OCI-LY1 (cell line): ENCODE results near the gene MUC6.

ENCODE experiments used
- H2AFZ ChIP-seq: fragments of 200-600 bp; sonication (generic), shearing (Covaris generic); 2 replicates; pipeline ENCODE4 v1.6.0; 2014; ENCODE audit warnings: antibody characterized with exemption, mild to moderate bottlenecking, low read length
- H3F3A ChIP-seq: fragments of 200-600 bp; sonication (generic), shearing (Covaris generic); 2 replicates; pipeline ENCODE4 v1.6.0; 2014; ENCODE audit warnings: mild to moderate bottlenecking, antibody characterized with exemption, low read length, moderate library complexity; ENCODE audit not compliant: insufficient read depth
- H3K27ac ChIP-seq: fragments of 200-600 bp; sonication (generic); 2 replicates; pipeline ENCODE4 v1.5.1; 2014; ENCODE audit warnings: low read length, mixed run types, mild to moderate bottlenecking, low read depth; ENCODE audit not compliant: poor library complexity, severe bottlenecking
- H3K27me3 ChIP-seq: fragments of 200-600 bp; sonication (generic); 2 replicates; pipeline ENCODE4 v1.6.0; 2014; ENCODE audit warnings: antibody characterized with exemption, mild to moderate bottlenecking, low read length, moderate library complexity; ENCODE audit not compliant: insufficient read depth
- H3K36me3 ChIP-seq: fragments of 200-600 bp; sonication (generic); 2 replicates; pipeline ENCODE4 v1.6.1; 2014; ENCODE audit warnings: mild to moderate bottlenecking, antibody characterized with exemption, low read length, moderate library complexity, mixed read lengths; ENCODE audit not compliant: insufficient read depth
- H3K4me1 ChIP-seq: fragments of 200-600 bp; sonication (generic); 2 replicates; pipeline ENCODE4 v1.5.1; 2014; ENCODE audit warnings: mild to moderate bottlenecking, low read length, moderate library complexity; ENCODE audit not compliant: insufficient read depth, severe bottlenecking
- H3K4me2 ChIP-seq: fragments of 200-600 bp; sonication (generic), shearing (Covaris generic); 2 replicates; pipeline ENCODE4 v1.6.1; 2014; ENCODE audit warnings: low read length
- H3K4me3 ChIP-seq: fragments of 200-600 bp; sonication (generic); 2 replicates; pipeline ENCODE4 v1.5.1; 2014; ENCODE audit warnings: low read length, low read depth, mild to moderate bottlenecking, mixed read lengths; ENCODE audit not compliant: poor library complexity, severe bottlenecking
- H3K79me2 ChIP-seq: fragments of 200-600 bp; shearing (Covaris generic); 2 replicates; pipeline ENCODE4 v1.6.1; 2016; ENCODE audit warnings: mixed run types, low read length, mixed read lengths; ENCODE audit not compliant: insufficient read depth
- H3K9ac ChIP-seq: fragments of 200-600 bp; sonication (generic), shearing (Covaris generic); 2 replicates; pipeline ENCODE4 v1.6.1; 2014; ENCODE audit warnings: mild to moderate bottlenecking, low read length, mixed read lengths
- H3K9me2 ChIP-seq: fragments of 200-600 bp; sonication (generic), shearing (Covaris generic); 2 replicates; pipeline ENCODE4 v1.6.1; 2014; ENCODE audit warnings: low read depth, mild to moderate bottlenecking, low read length, mixed read lengths
- H3K9me3 ChIP-seq: fragments of 200-600 bp; shearing (Covaris generic); 2 replicates; pipeline ENCODE4 v1.6.1; 2014; ENCODE audit warnings: low read length, mixed read lengths
- H4K20me1 ChIP-seq: fragments of 200-600 bp; sonication (generic), shearing (Covaris generic); 2 replicates; pipeline ENCODE4 v1.6.0; 2016; ENCODE audit warnings: mild to moderate bottlenecking, low read length; ENCODE audit not compliant: insufficient read depth
- CTCF ChIP-seq: fragments of 200-600 bp; sonication (generic), shearing (Covaris generic); IDR thresholded peaks from 2 replicates; pipeline ENCODE4 v1.5.1; 2017; ENCODE audit warnings: mild to moderate bottlenecking, antibody characterized with exemption, low read length, moderate library complexity, mixed read lengths
- EZH2 ChIP-seq: fragments of 200-600 bp; sonication (generic), shearing (Covaris generic); IDR thresholded peaks from 2 replicates; pipeline ENCODE4 v1.8.0; 2017; ENCODE audit warnings: borderline replicate concordance, mixed run types, mild to moderate bottlenecking, antibody characterized with exemption, low read length, moderate library complexity, mixed read lengths

Gene MUC6

GRCh38 chr11:1030086-1030485, 6.4 kb downstream of the MUC6 start:
- no peak overlapping the region for H3K27ac ChIP-seq
- no peak overlapping the region for H3K9ac ChIP-seq
- H3K79me2 ChIP-seq: no peaks in the 10 kb centered on the region
- no peaks in the 10 kb centered on the region for H3F3A ChIP-seq
- H3K9me3 ChIP-seq: no peaks in the 10 kb centered on the region
- no peak for TF ChIP-seq EZH2
- TF ChIP-seq CTCF: no peak
- no peaks in the 10 kb centered on the region for H3K9me2 ChIP-seq
- no peaks in the 10 kb centered on the region for H3K36me3 ChIP-seq
- no peaks in the 10 kb centered on the region for H4K20me1 ChIP-seq
- H3K4me1 ChIP-seq: no peaks in the 10 kb centered on the region
- H3K4me3 ChIP-seq: no peak overlapping the region
- H3K27me3 ChIP-seq: no peaks in the 10 kb centered on the region
- no peak overlapping the region for H3K4me2 ChIP-seq
- no peak overlapping the region for H2AFZ ChIP-seq

GRCh38 chr11:1029654-1030053, 6.9 kb downstream of the MUC6 start:
- Histone ChIP-seq H4K20me1 (no peaks in the 10 kb centered on the region), H3K4me2 (no peak overlapping the region), H2AFZ (no peak overlapping the region), H3K36me3 (no peaks in the 10 kb centered on the region), H3K4me1 (no peaks in the 10 kb centered on the region), H3K9me2 (no peaks in the 10 kb centered on the region), H3K79me2 (no peaks in the 10 kb centered on the region), H3K9ac (no peak overlapping the region), H3K27me3 (no peaks in the 10 kb centered on the region), H3K9me3 (no peaks in the 10 kb centered on the region), H3K27ac (no peak overlapping the region), H3K4me3 (no peak overlapping the region), H3F3A (no peaks in the 10 kb centered on the region)
- TF ChIP-seq EZH2: no peak
- TF ChIP-seq CTCF: no peak

- no peaks in the 10 kb centered on the region for H4K20me1 ChIP-seq
- H3K4me1 ChIP-seq: no peaks in the 10 kb centered on the region
- no peak overlapping the region for H3K9ac ChIP-seq
- H3K36me3 ChIP-seq: no peaks in the 10 kb centered on the region
- no peak overlapping the region for H3K4me2 ChIP-seq
- H3K9me2 ChIP-seq: no peaks in the 10 kb centered on the region
- H2AFZ ChIP-seq: no peak overlapping the region
- TF ChIP-seq CTCF (no peak), EZH2 (no peak)
- no peak overlapping the region for H3K4me3 ChIP-seq
- H3K9me3 ChIP-seq: no peaks in the 10 kb centered on the region
- H3K79me2 ChIP-seq: no peaks in the 10 kb centered on the region
- no peaks in the 10 kb centered on the region for H3F3A ChIP-seq
- no peak overlapping the region for H3K27ac ChIP-seq
- H3K27me3 ChIP-seq: no peaks in the 10 kb centered on the region
Observed at GRCh38 chr11:1029051-1029450, 7.5 kb downstream of the MUC6 start.
